Cardiac septum (tissue), 1 donor: ENCODE data around the gene SREK1IP1. TPM values are rescaled to one million over a fixed set of nuclear protein-coding genes. Genes with fewer than 3 reads are reported as not detected.

Experiments used
- DNase-seq: peaks from one replicate; pipeline ENCODE4 v3.0.0-alpha.2; 2020; ENCODE audit warnings: low spot score
- intact Hi-C: fragments of 100-400 bp; cut with DNase I; formaldehyde crosslinking; loops from one replicate; pipeline ENCODE4 v1.14.0; 2022
- total RNA-seq: library from RNA; stranded (reverse); fragmentation: NEBNext Ultra II Directional; extraction: Animal tissue kit (Norgen Biotek cat#: 25700); gene quantifications from one replicate; pipeline ENCODE4 v1.2.1, GENCODE V29; 2021
- donor health status: DM: no; HTN: no; CAD: no.

SREK1IP1 gene
- total RNA-seq, 1 donor from 2014 or later = 10.2 TPM

DNA sequence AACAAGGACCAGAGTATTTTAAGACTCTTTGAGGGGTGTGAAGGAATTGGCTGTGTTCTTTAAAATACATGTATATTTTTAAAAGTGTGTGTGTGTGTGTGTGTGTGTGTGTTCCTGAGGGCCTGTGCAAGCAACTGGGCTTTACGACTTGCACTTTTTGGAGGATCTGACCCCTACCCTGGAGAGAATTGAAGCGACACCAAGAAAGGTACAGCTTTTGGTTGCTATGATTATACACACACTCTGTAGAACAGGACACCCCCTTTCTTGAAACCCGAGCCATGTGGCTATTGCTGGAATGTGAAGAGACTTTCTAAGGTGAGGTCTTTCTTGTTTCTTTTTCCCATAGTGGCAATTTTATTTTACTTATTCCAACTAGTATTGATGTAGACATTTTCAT is 77.2 kb downstream of the SREK1IP1 start:
- intact Hi-C loops = no loop called here
- no peak for DNase-seq

DNA sequence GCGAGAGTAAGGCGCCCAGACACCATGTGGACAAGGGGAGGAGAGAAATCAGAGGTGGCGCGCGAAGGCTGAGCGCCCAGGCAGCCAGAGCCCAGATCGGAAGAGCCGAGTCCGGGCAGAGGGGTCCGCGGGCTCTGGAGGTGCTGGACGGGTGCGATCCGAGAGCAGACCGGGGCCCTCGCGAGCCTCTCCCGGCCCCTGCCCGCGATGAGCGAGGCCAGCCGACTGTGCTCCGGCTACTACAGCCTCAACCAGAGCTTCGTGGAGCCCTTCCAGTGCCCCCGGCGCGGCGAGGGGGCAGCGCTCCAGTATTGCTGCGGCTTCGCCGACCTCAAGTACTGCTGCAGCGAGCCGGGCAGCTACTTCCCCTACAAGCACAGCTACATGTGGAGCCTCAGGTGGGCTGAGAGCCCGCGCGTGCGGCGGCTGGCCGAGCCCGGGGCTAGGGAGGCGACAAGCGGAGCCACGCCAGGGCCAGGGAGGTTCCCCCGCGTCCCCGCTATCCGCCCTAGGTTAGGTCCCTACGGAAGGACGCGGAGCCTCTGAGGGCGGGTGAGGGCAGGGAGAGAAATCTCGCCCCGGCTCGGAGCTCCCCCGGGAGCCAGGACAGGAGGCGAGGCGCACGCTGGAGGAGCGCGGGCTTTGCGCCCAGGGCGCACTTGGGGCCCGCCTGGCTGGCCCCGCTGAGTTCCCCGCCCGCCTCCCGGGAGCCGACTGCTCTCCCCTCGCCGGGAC is 77.9 kb downstream of the SREK1IP1 start, which contains the start of gene SHISAL2B:
Gene SHISAL2B (plus strand): TSS at position 87 of the 735 bp plus-strand sequence. CDS start 121 bp downstream, at position 208.
- no peak for DNase-seq
- intact Hi-C loops = no loop called here

DNA sequence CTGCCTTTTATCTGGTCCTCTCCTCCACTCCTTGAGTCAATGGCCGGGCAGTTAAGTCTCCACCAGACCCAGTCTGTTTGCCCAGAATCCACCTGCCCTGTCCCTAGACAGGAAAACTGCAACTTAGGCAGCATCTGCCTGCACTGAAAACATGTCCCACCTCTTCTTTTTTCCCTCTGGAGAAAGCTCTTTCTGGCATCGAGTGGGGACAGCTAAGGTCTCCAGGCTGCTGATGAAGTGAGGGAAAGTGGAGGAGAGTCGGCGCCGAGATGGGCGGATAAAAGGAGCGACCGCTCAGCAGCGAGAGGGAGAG is 78.4 kb downstream of the SREK1IP1 start:
- no peak for DNase-seq
- intact Hi-C loops = no loop called here

DNA sequence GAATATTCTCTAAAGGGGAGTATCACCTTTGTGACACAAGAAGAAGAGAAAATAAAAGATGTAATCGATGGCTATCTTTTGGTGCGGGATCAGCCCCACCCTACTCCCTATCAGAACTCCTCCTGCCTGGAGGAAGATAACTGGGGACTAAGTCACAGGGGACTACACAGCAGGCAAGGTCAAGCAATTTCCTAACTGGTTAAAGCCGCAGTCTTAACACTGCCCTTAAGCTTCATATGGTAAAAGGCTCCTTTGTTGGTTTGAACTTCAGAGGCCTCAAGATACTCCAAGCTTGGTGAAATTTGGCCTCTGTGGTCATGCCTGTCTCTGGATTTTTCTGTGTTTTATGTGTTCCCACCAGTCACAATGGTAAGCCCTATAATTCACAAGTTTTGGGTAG is 79.5 kb downstream of the SREK1IP1 start:
- DNase-seq = no peak
- intact Hi-C loops = no loop called here

DNA sequence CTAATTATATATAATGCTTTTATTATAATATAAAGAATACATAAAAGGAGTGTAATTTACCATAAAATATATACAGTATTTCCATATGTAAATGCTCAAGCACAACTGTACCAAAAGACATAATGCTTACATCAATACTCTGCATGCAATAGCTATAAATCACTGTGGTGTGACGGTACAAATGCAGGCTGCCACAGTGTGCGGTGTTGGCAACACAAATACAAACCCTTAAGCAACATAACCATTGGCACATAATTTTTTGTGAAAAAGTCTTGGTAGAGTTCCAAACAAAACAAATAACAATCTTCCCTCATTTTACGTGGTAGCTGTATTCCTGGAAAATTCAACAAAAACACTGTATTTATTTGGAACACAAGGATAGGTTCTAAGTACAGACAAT is 80.1 kb downstream of the SREK1IP1 start:
- DNase-seq = no peak
- intact Hi-C loops = no loop called here

DNA sequence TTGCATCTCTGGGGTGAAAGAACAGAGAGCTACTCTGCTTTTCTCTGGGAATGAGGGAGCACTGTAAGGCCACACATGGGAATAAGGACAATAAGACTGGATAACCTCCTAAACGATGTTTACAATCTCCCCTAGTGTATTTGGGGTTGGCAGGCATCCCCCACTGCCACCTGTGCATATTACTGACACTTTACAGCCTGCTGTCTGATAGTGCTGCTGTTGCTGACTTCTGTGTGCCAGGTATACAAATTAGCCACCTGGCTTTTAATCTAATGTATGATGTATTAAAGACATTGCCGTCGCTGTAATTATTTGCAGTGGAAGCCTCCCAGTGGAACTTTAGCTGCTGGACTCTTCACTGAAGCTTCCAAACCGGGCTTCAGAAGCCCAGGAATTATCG is 82.6 kb downstream of the SREK1IP1 start:
- DNase-seq = no peak
- intact Hi-C loops = no loop called here

DNA sequence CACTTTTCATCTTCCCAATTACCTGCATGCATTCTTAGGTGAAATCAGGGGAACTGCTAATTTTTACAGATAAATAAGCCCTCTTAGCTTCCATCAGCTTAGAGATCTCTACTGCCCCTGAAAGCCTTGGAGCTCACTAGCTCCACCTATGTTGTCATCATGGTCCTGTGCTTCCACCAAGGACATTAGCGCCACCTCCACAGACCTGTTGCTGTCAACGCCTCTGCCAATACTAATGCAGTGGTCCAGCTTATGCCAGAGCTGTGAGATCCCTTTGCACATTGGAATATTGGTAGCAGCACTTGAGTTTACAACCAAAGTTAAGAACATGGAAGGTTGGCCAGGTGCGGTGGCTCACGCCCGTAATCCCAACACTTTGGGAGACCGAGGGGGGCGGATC is 85.9 kb downstream of the SREK1IP1 start:
- no peak for DNase-seq
- intact Hi-C loops = no loop called here

DNA sequence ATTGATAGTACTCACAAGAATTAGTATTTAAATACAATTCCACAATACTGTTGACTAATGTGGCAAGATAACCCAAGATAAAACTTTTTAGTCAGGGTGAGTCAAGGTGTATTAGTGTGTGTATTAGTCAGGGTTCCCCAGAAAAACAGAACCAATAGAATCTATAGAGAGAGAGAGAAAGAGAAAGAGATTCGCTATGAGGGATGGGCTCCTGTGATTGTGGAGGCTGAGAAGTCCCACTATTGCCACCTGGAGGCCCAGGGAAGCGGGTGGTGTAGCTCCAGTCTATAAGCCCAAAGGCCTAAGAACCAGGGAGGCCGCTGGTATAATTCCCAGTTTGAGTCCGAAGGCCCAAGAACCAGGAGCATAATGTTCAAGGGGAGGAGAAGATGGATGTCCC is 88.2 kb downstream of the SREK1IP1 start:
- DNase-seq = no peak
- intact Hi-C loops = no loop called here

DNA sequence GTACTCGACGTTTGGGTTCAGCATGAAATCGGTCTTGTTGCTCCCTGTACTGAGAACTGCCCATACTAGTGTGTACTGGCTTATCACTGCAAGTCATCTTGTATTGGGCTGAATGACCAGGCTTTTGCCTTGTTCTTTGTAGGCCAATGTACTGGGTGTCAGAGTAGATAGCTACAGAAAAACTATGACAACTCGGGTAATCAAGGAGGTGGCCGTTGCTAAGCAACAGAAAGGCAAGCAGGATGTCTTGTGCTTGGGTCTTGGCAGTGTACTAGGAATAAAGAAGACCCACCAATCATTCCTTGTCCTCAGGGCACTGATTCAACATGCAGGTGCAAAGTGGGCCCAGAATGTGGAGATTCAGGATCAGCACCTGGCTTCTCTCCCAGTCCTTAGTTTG is 90.1 kb downstream of the SREK1IP1 start:
- DNase-seq = no peak
- intact Hi-C loops = no loop called here

DNA sequence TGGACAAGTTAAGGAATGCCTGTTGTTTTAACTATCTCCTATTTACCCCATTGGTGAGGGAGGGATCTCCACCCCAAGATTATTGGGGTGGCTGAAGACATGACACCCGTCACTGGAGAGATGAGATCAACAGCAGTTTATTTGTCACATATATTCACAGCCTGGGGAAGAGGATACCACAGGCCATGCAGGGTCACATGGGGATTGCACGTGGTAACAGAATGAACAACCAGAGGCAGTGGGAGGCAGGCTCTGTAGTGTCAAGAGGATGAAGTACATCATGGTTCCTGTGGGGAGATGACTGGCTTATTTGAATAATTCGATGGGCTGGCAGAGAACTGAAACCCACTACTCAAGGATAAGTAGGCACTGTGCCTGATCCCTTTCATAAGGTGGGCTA is 96.8 kb downstream of the SREK1IP1 start:
- intact Hi-C loops = no loop called here
- DNase-seq = no peak

DNA sequence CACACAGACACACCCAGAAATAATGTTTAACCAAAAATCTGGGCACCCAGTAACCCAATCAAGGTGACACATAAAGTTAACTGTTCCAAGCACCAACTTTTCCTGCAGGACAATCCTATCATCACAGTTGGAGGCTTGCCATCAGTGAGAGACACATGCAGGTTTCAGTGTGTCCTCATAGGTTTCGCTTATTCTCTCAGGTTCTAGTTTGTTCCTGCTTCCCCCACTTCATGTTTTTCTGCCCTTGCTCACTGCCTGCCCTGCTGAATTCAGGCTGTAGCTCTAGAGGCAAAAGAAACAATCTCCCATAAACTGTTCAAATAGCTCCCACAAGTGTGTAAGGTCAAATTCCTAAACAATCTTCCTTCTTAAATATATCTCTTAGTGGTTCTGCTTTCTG is 98.2 kb downstream of the SREK1IP1 start:
- DNase-seq = no peak
- intact Hi-C loops = no loop called here

Other genes starting within 250 kb of the SREK1IP1 start
- not detected for gene SHISAL2B, start 78.2 kb downstream of the SREK1IP1 start, total RNA-seq
- 19.9 TPM for gene CWC27, start 239 bp upstream of the SREK1IP1 start, total RNA-seq